IMR-90 (cell line): ENCODE data around the gene MALAT1. TPM values are rescaled to one million over a fixed set of nuclear protein-coding genes. Genes with fewer than 3 reads are reported as not detected.

Experiments used
- ATAC-seq: fragments of 200-7000 bp; cut with Tn5 transposase; 2 replicates; pipeline ENCODE4 v1.9.1; 2020; ENCODE audit warnings: low read depth, mild to moderate bottlenecking, moderate library complexity
- BruUV-seq: library from RNA; stranded (reverse); fragments of 400-500 nt; replicated peaks from 2 replicates; lab custom pipeline; 2021; lab: Mats Ljungman, UMichigan
- CTCF ChIA-PET: fragments of 300-600 bp; formaldehyde crosslinking; extraction: SDS; loops from one replicate; lab custom pipeline; 2021; ENCODE audit warnings: antibody characterized with exemption; lab: Yijun Ruan, JAX
- POLR2A ChIA-PET: fragments of 300-600 bp; sonication (Branson Sonifier 250); formaldehyde crosslinking; loops from one replicate; lab custom pipeline; 2022; ENCODE audit warnings: antibody characterized with exemption; ENCODE audit not compliant: unreplicated experiment; lab: Charles Lee
- DNase-seq: peaks from one replicate; pipeline ENCODE4 v3.0.0; 2013
- H2AFZ ChIP-seq: replicated peaks from 2 replicates; pipeline ENCODE3; 2013; ENCODE audit warnings: low read length, mild to moderate bottlenecking; ENCODE audit not compliant: poor library complexity
- H2AK5ac ChIP-seq: 2 replicates; pipeline ENCODE4 v1.6.1; 2013; ENCODE audit warnings: low read depth, low read length, inconsistent platforms
- H2AK9ac ChIP-seq: replicated peaks from 2 replicates; pipeline ENCODE3; 2013; ENCODE audit warnings: mild to moderate bottlenecking, low read depth, low read length, moderate library complexity; ENCODE audit not compliant: poor library complexity
- H2BK120ac ChIP-seq: 2 replicates; pipeline ENCODE4 v1.6.1; 2013; ENCODE audit warnings: low read depth, low read length, inconsistent platforms
- H2BK15ac ChIP-seq: 3 replicates; pipeline ENCODE4 v1.6.1; 2013; ENCODE audit warnings: low read depth, low read length, inconsistent platforms
- H2BK20ac ChIP-seq: 2 replicates; pipeline ENCODE4 v1.6.1; 2013; ENCODE audit warnings: low read depth, mild to moderate bottlenecking, inconsistent platforms, low read length, moderate library complexity
- H2BK5ac ChIP-seq: 2 replicates; pipeline ENCODE4 v1.6.1; 2013; ENCODE audit warnings: mild to moderate bottlenecking, low read depth, low read length, inconsistent platforms; ENCODE audit not compliant: poor library complexity, severe bottlenecking
- H3K14ac ChIP-seq: replicated peaks from 2 replicates; pipeline ENCODE4 v1.6.1; 2013; ENCODE audit warnings: low read depth, low read length, inconsistent platforms
- H3K18ac ChIP-seq: 2 replicates; pipeline ENCODE4 v1.6.1; 2013; ENCODE audit warnings: low read depth, low read length, control low read depth
- H3K23ac ChIP-seq: 2 replicates; pipeline ENCODE4 v1.6.1; 2013; ENCODE audit warnings: low read depth, low read length, inconsistent platforms
- H3K27ac ChIP-seq: 2 replicates; pipeline ENCODE4 v1.5.1; 2013; ENCODE audit warnings: mild to moderate bottlenecking, control low read depth, low read length; ENCODE audit not compliant: insufficient read depth
- H3K27me3 ChIP-seq: 2 replicates; pipeline ENCODE4 v1.6.1; 2013; ENCODE audit warnings: low read length; ENCODE audit not compliant: control insufficient read depth, insufficient read depth
- H3K36me3 ChIP-seq: 2 replicates; pipeline ENCODE4 v1.6.1; 2013; ENCODE audit warnings: low read length, mixed read lengths; ENCODE audit not compliant: control insufficient read depth, insufficient read depth
- H3K4ac ChIP-seq: 2 replicates; pipeline ENCODE4 v1.6.1; 2013; ENCODE audit warnings: low read depth, low read length, inconsistent platforms
- H3K4me1 ChIP-seq: 2 replicates; pipeline ENCODE4 v1.6.1; 2013; ENCODE audit warnings: low read length, mixed read lengths; ENCODE audit not compliant: control insufficient read depth, insufficient read depth
- H3K4me2 ChIP-seq: 2 replicates; pipeline ENCODE4 v1.6.1; 2013; ENCODE audit warnings: low read depth, mild to moderate bottlenecking, control low read depth, low read length, moderate library complexity
- H3K4me3 ChIP-seq: 2 replicates; pipeline ENCODE4 v1.5.1; 2013; ENCODE audit warnings: low read depth, mild to moderate bottlenecking, control low read depth, low read length, moderate library complexity; ENCODE audit not compliant: insufficient read depth
- H3K56ac ChIP-seq: 2 replicates; pipeline ENCODE4 v1.6.1; 2013; ENCODE audit warnings: low read length, inconsistent platforms; ENCODE audit not compliant: insufficient read depth; ENCODE audit errors: extremely low read depth
- H3K79me1 ChIP-seq, 2 experiments: 2 replicates each; pipeline ENCODE4 v1.6.1; 2013; ENCODE audit warnings: low read length in 2 of 2, inconsistent platforms in 1 of 2, low read depth in 1 of 2
- H3K9ac ChIP-seq: 2 replicates; pipeline ENCODE4 v1.6.1; 2013; ENCODE audit warnings: low read depth, low read length, control low read depth
- H3K9me1 ChIP-seq: 2 replicates; pipeline ENCODE4 v1.6.1; 2013; ENCODE audit warnings: low read length, inconsistent platforms; ENCODE audit not compliant: insufficient read depth
- H3K9me3 ChIP-seq: 2 replicates; pipeline ENCODE4 v1.6.1; 2013; ENCODE audit warnings: low read length; ENCODE audit not compliant: control insufficient read depth, insufficient read depth
- H4K20me1 ChIP-seq: 2 replicates; pipeline ENCODE4 v1.6.1; 2013; ENCODE audit warnings: low read length, inconsistent platforms; ENCODE audit not compliant: insufficient read depth
- H4K5ac ChIP-seq: 2 replicates; pipeline ENCODE4 v1.6.1; 2013; ENCODE audit warnings: mild to moderate bottlenecking, low read depth, low read length, control low read depth
- H4K8ac ChIP-seq, 2 experiments: 2 replicates each; pipeline ENCODE4 v1.6.1; 2013; ENCODE audit warnings: low read depth in 2 of 2, low read length in 2 of 2, control low read depth in 1 of 2, inconsistent platforms in 1 of 2
- H4K91ac ChIP-seq: 2 replicates; pipeline ENCODE4 v1.6.1; 2013; ENCODE audit warnings: low read depth, low read length, inconsistent platforms; ENCODE audit not compliant: insufficient read depth
- BHLHE40 ChIP-seq: fragments of 150-350 bp; IDR thresholded peaks from 2 replicates; pipeline ENCODE4 v1.6.1; 2016; ENCODE audit warnings: mild to moderate bottlenecking, low read depth, low read length
- CEBPB ChIP-seq: IDR thresholded peaks from 2 replicates; pipeline ENCODE4 v1.6.1; 2012; ENCODE audit warnings: low read depth, low read length, improper control_type of control experiment
- CHD1 ChIP-seq: IDR thresholded peaks from 2 replicates; pipeline ENCODE4 v1.6.1; 2012; ENCODE audit warnings: low read depth, low read length, improper control_type of control experiment
- CTCF ChIP-seq: conservative IDR thresholded peaks from 2 replicates; pipeline ENCODE4 v1.5.1; 2012; ENCODE audit warnings: mild to moderate bottlenecking, low read depth, low read length, improper control_type of control experiment
- FOS ChIP-seq: fragments of 150-350 bp; IDR thresholded peaks from 2 replicates; pipeline ENCODE4 v1.6.1; 2016; ENCODE audit warnings: low read depth, low read length
- MAFK ChIP-seq: IDR thresholded peaks from 2 replicates; pipeline ENCODE4 v1.6.1; 2012; ENCODE audit warnings: low read depth, low read length, improper control_type of control experiment
- MXI1 ChIP-seq: IDR thresholded peaks from 2 replicates; pipeline ENCODE4 v1.6.1; 2012; ENCODE audit warnings: low read depth, mild to moderate bottlenecking, low read length, moderate library complexity, borderline replicate concordance
- NFE2L2 ChIP-seq: fragments of 150-350 bp; IDR thresholded peaks from 2 replicates; pipeline ENCODE4 v1.6.1; 2016; ENCODE audit warnings: low read depth, mild to moderate bottlenecking, low read length
- POLR2A ChIP-seq: IDR thresholded peaks from 2 replicates; pipeline ENCODE4 v1.6.1; 2012; ENCODE audit warnings: mild to moderate bottlenecking, low read depth, low read length
- USF2 ChIP-seq: fragments of 150-350 bp; IDR thresholded peaks from 2 replicates; pipeline ENCODE4 v1.6.1; 2017; ENCODE audit warnings: mild to moderate bottlenecking, antibody characterized with exemption, low read length, low read depth
- WGBS, 2 experiments: methylation state at CpG; one replicate each; pipeline versions ENCODE4 v1.1.5 to v1.1.7; 2013; ENCODE audit warnings: missing lambda C conversion rate in 2 of 2; ENCODE audit not compliant: insufficient read length in 1 of 2; ENCODE audit errors: extremely low coverage in 2 of 2; 5-methylcytosine and 5-hydroxymethylcytosine counted together
- dilution Hi-C: fragments of 300-500 bp; cut with HindIII; formaldehyde crosslinking; loops from one replicate; pipeline ENCODE4 v1.14.3; 2018; ENCODE audit warnings: low sequenced_read_pairs; ENCODE audit not compliant: unreplicated experiment
- in situ Hi-C: fragments of 300-500 bp; cut with MboI; formaldehyde crosslinking; loops from 3 replicates; pipeline ENCODE4 v1.14.3; 2019; ENCODE audit warnings: low sequenced_read_pairs, inconsistent platforms, mixed read lengths
- intact Hi-C: fragments of 100-400 bp; cut with micrococcal nuclease; formaldehyde crosslinking; loops from 2 replicates; pipeline ENCODE4 v1.10.0; 2022
- polyA plus RNA-seq, 3 experiments: library from polyadenylated mRNA; depleted of rRNA; stranded (reverse); fragments of >200 nt; gene quantifications; 2 replicates each; pipeline ENCODE4 v1.2.3, GENCODE V29; 2012; ENCODE audit warnings: low replicate concordance in 1 of 3
- total RNA-seq: library from RNA; depleted of rRNA; stranded (reverse); fragments of >200 nt; gene quantifications from 2 replicates; pipeline ENCODE4 v1.2.3, GENCODE V29; 2012

MALAT1 gene
- total and polyA plus RNA-seq, 2 of the 4 experiments (the other 2 are of a cell fraction), result 636 to 3,569 TPM

DNA sequence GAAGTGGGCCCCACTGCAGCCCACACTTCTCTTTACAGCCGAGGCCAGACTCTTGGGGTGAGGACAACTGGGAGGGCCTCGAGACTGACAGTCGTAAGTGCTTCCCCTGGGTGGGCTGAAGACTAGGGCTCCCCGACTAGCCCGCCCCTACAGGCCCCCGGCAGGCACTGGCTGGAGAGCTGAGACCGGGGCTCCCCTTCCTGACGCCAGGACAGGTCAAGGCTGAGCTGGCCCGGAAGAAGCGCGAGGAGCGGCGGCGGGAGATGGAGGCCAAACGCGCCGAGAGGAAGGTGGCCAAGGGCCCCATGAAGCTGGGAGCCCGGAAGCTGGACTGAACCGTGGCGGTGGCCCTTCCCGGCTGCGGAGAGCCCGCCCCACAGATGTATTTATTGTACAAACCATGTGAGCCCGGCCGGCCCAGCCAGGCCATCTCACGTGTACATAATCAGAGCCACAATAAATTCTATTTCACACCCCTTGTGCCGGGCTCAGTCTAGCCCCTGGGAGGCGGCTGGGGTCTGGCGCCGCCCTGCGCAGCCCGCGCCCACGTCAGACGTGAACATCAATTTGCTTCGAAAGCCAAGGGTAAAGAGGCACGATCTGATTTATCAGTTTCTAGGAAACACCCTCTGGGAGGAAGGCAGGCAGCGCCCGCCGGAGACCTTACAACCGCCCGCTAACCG is 39.5 kb downstream of the MALAT1 start:
- intact Hi-C loops (no loop called here), dilution Hi-C loops (no loop called here), in situ Hi-C loops (no loop called here)
- H2BK5ac ChIP-seq, result no peak overlapping the region
- no peak overlapping the region for H3K27ac ChIP-seq
- H3K56ac ChIP-seq, result no peak overlapping the region
- ChIA-PET CTCF (no interaction called here), POLR2A (no interaction called here)
- 86% methylated on average over 27 of the region's 43 CpGs; no CpG with 5 or more reads in 1 of the 2 experiments for WGBS, 2 experiments
- no peak overlapping the region for H4K8ac ChIP-seq
- H2BK15ac ChIP-seq, result no peak overlapping the region
- H2BK120ac ChIP-seq, result no peak overlapping the region
- no peak overlapping the region for H2AK5ac ChIP-seq
- no peak overlapping the region for H3K23ac ChIP-seq
- no peak overlapping the region for H3K4me3 ChIP-seq
- no peak overlapping the region for H3K14ac ChIP-seq
- peaks cover 0 to 16% of the 10 kb centered on the region in 2 experiments for H3K79me1 ChIP-seq
- no peak for TF ChIP-seq POLR2A
- no peak for TF ChIP-seq BHLHE40
- TF ChIP-seq MXI1, result no peak
- no peak for TF ChIP-seq FOS
- no peak for TF ChIP-seq USF2
- TF ChIP-seq CTCF, result no peak
- TF ChIP-seq NFE2L2, result no peak
- no peak for TF ChIP-seq CEBPB
- TF ChIP-seq CHD1, result no peak
- TF ChIP-seq MAFK, result no peak
- no peak overlapping the region for H3K4ac ChIP-seq
- no peaks in the 10 kb centered on the region for H3K9me3 ChIP-seq
- H2AFZ ChIP-seq, result no peak overlapping the region
- H3K18ac ChIP-seq, result no peak overlapping the region
- H3K4me2 ChIP-seq, result no peak overlapping the region
- no peak for DNase-seq
- H2AK9ac ChIP-seq, result no peak overlapping the region
- no peaks in the 10 kb centered on the region for H3K27me3 ChIP-seq
- peaks cover 5% of the 10 kb centered on the region; the same call in 1 of the 2 replicates for H3K4me1 ChIP-seq
- BruUV-seq, result TSS peak; percentile 84
- no peak for ATAC-seq
- peaks cover 20% of the 10 kb centered on the region for H4K20me1 ChIP-seq
- no peak overlapping the region for H3K9ac ChIP-seq
- H2BK20ac ChIP-seq, result no peak overlapping the region
- no peaks in the 10 kb centered on the region; the same call in 1 of the 2 replicates for H3K9me1 ChIP-seq
- H4K91ac ChIP-seq, result no peak overlapping the region
- peaks cover 51% of the 10 kb centered on the region for H3K36me3 ChIP-seq
- H4K5ac ChIP-seq, result no peak overlapping the region
